OCI-LY7 (cell line): ENCODE results near the gene DMD.

Experiments
- EZH2phosphoT487 ChIP-seq: fragments of 200-600 bp; sonication (generic); IDR thresholded peaks from 2 replicates; pipeline ENCODE4 v1.6.1; 2018; ENCODE audit warnings: low read depth, borderline replicate concordance, mild to moderate bottlenecking, mixed run types, antibody characterized with exemption, low read length, moderate library complexity, mixed read lengths
- TF ChIP-seq, protein P1 (sequence below): fragments of 200-600 bp; sonication (generic); conservative IDR thresholded peaks from 2 replicates; pipeline ENCODE4 v1.5.1; 2014; ENCODE audit warnings: mild to moderate bottlenecking, antibody characterized with exemption, low read length, moderate library complexity, mixed read lengths

DNA sequence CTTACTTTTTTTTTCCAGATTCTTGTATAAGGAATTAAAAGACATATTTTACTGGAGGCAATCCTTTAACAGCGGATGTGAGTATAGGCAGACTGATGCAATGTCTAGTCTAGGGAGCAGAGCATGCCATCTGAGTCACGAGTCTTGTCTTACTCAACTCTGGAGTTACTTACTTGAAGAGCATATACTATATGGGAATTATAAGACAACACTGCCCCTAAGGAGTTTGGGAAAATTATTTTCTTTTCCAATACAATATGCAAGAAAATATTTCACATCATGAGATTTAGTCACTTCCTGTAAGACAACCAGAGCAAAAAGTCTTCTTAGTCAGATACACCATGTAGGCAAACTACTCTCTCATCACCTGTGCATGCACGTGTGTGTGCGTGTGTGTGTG, 1602.2 kb downstream of the DMD start:
- TF ChIP-seq, protein P1, sequence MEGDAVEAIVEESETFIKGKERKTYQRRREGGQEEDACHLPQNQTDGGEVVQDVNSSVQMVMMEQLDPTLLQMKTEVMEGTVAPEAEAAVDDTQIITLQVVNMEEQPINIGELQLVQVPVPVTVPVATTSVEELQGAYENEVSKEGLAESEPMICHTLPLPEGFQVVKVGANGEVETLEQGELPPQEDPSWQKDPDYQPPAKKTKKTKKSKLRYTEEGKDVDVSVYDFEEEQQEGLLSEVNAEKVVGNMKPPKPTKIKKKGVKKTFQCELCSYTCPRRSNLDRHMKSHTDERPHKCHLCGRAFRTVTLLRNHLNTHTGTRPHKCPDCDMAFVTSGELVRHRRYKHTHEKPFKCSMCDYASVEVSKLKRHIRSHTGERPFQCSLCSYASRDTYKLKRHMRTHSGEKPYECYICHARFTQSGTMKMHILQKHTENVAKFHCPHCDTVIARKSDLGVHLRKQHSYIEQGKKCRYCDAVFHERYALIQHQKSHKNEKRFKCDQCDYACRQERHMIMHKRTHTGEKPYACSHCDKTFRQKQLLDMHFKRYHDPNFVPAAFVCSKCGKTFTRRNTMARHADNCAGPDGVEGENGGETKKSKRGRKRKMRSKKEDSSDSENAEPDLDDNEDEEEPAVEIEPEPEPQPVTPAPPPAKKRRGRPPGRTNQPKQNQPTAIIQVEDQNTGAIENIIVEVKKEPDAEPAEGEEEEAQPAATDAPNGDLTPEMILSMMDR = no peak
- no peak for TF ChIP-seq EZH2phosphoT487
